Lung (tissue), 12 donors: ENCODE measurements around the gene KIF20A. TPM values are rescaled to one million over a fixed set of nuclear protein-coding genes. Genes with fewer than 3 reads are reported as not detected.
A peak's percentile ranks its signal among the peaks of the same experiment; 100 is the strongest.

Experiments used
- ATAC-seq: fragments of 200-7000 bp; cut with Tn5 transposase; one replicate; pipeline ENCODE4 v1.9.1; 2020; ENCODE audit warnings: moderate number of reproducible peaks; ENCODE audit not compliant: insufficient read depth, low FRiP score
- DNase-seq, 3 donors: peaks; one replicate each; pipeline ENCODE4 v3.0.0-alpha.2; 2013 to 2017
- H3K27ac ChIP-seq, 2 donors: one replicate each; pipeline ENCODE4 v1.5.1; 2013; ENCODE audit warnings: mild to moderate bottlenecking in 2 of 2, moderate library complexity in 2 of 2, control low read depth in 1 of 2, inconsistent platforms in 1 of 2, low read depth in 1 of 2, low read length in 1 of 2
- H3K27me3 ChIP-seq, 3 donors: one replicate each; pipeline ENCODE4 v1.5.1; 2013; ENCODE audit warnings: low read length in 2 of 3; ENCODE audit not compliant: control insufficient read depth in 3 of 3, insufficient read depth in 3 of 3
- H3K36me3 ChIP-seq, 4 donors: one replicate each; pipeline ENCODE4 v1.5.1; 2013; ENCODE audit warnings: low read length in 4 of 4, mild to moderate bottlenecking in 1 of 4, moderate library complexity in 1 of 4; ENCODE audit not compliant: control insufficient read depth in 4 of 4, insufficient read depth in 4 of 4
- H3K4me1 ChIP-seq, 5 donors: one replicate each; pipeline ENCODE4 v1.5.1; 2013; ENCODE audit warnings: low read length in 5 of 5, mild to moderate bottlenecking in 2 of 5, moderate library complexity in 1 of 5; ENCODE audit not compliant: control insufficient read depth in 5 of 5, insufficient read depth in 5 of 5
- H3K4me3 ChIP-seq: one replicate; pipeline ENCODE4 v1.5.1; 2013; ENCODE audit warnings: mild to moderate bottlenecking, control low read depth, moderate library complexity
- H3K9ac ChIP-seq, 2 donors: one replicate each; pipeline ENCODE4 v1.5.1; 2013; ENCODE audit warnings: low read length in 2 of 2, control low read depth in 1 of 2; ENCODE audit not compliant: insufficient read depth in 1 of 2
- H3K9me3 ChIP-seq, 4 donors: one replicate each; pipeline ENCODE4 v1.5.1; 2013; ENCODE audit warnings: low read length in 3 of 4, mild to moderate bottlenecking in 1 of 4, moderate library complexity in 1 of 4; ENCODE audit not compliant: control insufficient read depth in 4 of 4, insufficient read depth in 3 of 4
- WGBS, 2 donors: extraction: QIAGEN DNeasy Blood & Tissue Kit; methylation state at CpG; one replicate each; pipeline ENCODE4 v1.1.7; 2013; 5-methylcytosine and 5-hydroxymethylcytosine counted together
- polyA plus RNA-seq, 2 donors: library from polyadenylated mRNA; stranded (reverse); fragments of 200-250 nt; gene quantifications; one replicate each; pipeline ENCODE4 v1.2.1, GENCODE V29; 2013
- total RNA-seq, 2 donors: library from RNA; depleted of rRNA in 1 of 2; stranded (reverse); fragments of >200 nt in 1 of 2; gene quantifications; one replicate each; pipeline ENCODE4 v1.2.1, GENCODE V29; 2014 to 2021
- TF ChIP-seq, protein P1 (sequence below): IDR thresholded peaks from 2 replicates; pipeline ENCODE4 v1.5.1; 2012; ENCODE audit warnings: mild to moderate bottlenecking; ENCODE audit errors: control extremely low read depth, extremely low read depth
- donor health status: control.
- donor health status: control.
- donor health status: Bipolar disorder and iron deficiency.
- donor health status: healthy.
- donor health status: DM: yes; HTN: yes; CAD: no.

The KIF20A gene
- total and polyA plus RNA-seq, 4 donors: 1.1 to 8.0 (median 1.7) TPM

- no peak overlapping the region for H3K27ac ChIP-seq
- H3K4me3 ChIP-seq: no peak overlapping the region
- peaks cover 10 to 43% (median 24%) of the 10 kb centered on the region in 4 donors for H3K36me3 ChIP-seq
- H3K9ac ChIP-seq: no peak overlapping the region
- ATAC-seq: no peak
- H3K9me3 ChIP-seq: no peaks in the 10 kb centered on the region
- H3K27me3 ChIP-seq: no peaks in the 10 kb centered on the region
- WGBS, 2 donors: 72 to 74% methylated on average over 5 of the region's 5 CpGs
- H3K4me1 ChIP-seq: peaks cover 0 to 25% (median 3%) of the 10 kb centered on the region in 5 donors
- peak in 2 of 3 donors; percentile 79 to 82 for DNase-seq
- TF ChIP-seq, protein P1, sequence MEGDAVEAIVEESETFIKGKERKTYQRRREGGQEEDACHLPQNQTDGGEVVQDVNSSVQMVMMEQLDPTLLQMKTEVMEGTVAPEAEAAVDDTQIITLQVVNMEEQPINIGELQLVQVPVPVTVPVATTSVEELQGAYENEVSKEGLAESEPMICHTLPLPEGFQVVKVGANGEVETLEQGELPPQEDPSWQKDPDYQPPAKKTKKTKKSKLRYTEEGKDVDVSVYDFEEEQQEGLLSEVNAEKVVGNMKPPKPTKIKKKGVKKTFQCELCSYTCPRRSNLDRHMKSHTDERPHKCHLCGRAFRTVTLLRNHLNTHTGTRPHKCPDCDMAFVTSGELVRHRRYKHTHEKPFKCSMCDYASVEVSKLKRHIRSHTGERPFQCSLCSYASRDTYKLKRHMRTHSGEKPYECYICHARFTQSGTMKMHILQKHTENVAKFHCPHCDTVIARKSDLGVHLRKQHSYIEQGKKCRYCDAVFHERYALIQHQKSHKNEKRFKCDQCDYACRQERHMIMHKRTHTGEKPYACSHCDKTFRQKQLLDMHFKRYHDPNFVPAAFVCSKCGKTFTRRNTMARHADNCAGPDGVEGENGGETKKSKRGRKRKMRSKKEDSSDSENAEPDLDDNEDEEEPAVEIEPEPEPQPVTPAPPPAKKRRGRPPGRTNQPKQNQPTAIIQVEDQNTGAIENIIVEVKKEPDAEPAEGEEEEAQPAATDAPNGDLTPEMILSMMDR: peak; percentile 7
Measured at GRCh38 chr5:138180183-138180782, 1.4 kb downstream of the KIF20A start.

DNA sequence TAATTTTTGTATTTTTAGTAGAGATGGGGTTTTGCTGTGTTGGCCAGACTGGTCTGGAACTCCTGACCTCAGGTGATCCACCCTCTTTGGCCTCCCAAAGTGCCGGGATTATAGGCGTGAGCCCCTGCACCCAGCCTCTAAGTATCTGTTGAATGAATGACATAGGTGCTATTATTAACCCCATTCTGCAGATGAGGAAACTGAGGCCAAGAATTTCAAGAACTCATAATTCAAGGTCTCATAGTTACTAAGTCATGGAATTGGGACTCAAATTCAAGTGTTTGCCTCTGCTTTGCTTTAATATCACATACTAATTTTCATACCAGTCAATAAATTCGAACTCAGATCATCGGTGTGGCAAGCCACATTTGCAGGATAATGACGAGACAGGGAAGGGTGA lies 1.9 kb downstream of the KIF20A start:
- H3K9me3 ChIP-seq: no peaks in the 10 kb centered on the region
- peaks cover 0 to 25% (median 3%) of the 10 kb centered on the region in 5 donors for H3K4me1 ChIP-seq
- no peak overlapping the region for H3K27ac ChIP-seq
- no peak overlapping the region for H3K4me3 ChIP-seq
- H3K36me3 ChIP-seq: peaks cover 11 to 41% (median 22%) of the 10 kb centered on the region in 4 donors
- WGBS, 2 donors: 94 to 97% methylated on average over 5 of the region's 5 CpGs
- TF ChIP-seq, protein P1: no peak
- no peak for ATAC-seq
- H3K27me3 ChIP-seq: no peaks in the 10 kb centered on the region
- H3K9ac ChIP-seq: no peak overlapping the region
- DNase-seq: no peak

- Histone ChIP-seq H3K9me3 (no peaks in the 10 kb centered on the region), H3K4me1 (peaks cover 0 to 17% (median 0%) of the 10 kb centered on the region in 5 donors), H3K27me3 (no peaks in the 10 kb centered on the region), H3K4me3 (no peak overlapping the region), H3K36me3 (peaks cover 11 to 44% (median 29%) of the 10 kb centered on the region in 4 donors), H3K9ac (no peak overlapping the region), H3K27ac (no peak overlapping the region)
- no peak for DNase-seq
- WGBS, 2 donors: 93 to 95% methylated on average over 6 of the region's 6 CpGs
- ATAC-seq: no peak
- TF ChIP-seq, protein P1: no peak
Measured at GRCh38 chr5:138182808-138183207, 3.9 kb downstream of the KIF20A start.

DNA sequence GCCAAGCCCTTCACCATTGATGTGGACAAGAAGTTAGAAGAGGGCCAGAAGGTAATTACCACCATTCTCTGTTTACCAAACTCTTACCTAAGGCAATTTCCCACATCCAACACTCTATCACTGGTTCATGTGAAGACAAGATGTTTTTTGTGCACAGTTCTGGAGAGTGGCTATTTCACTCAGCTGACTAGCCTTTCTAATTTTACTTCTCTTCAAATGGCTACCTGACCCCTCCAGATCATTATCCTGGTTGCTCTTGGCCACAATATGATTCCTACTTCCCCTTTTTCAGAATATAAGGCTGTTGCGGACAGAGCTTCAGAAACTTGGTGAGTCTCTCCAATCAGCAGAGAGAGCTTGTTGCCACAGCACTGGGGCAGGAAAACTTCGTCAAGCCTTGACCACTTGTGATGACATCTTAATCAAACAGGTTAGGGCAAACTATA lies 7.1 kb downstream of the KIF20A start:
- Histone ChIP-seq H3K4me3 (no peak overlapping the region), H3K27me3 (no peaks in the 10 kb centered on the region), H3K4me1 (no peaks in the 10 kb centered on the region), H3K9ac (no peak overlapping the region), H3K27ac (no peak overlapping the region), H3K36me3 (peaks cover 21 to 58% (median 34%) of the 10 kb centered on the region in 4 donors), H3K9me3 (no peaks in the 10 kb centered on the region)
- 24 to 52% methylated on average over 2 of the region's 2 CpGs for WGBS, 2 donors
- TF ChIP-seq, protein P1: no peak
- no peak for ATAC-seq
- no peak for DNase-seq
